ENCODE results near the gene SMIM15. TPM values are rescaled to one million over a fixed set of nuclear protein-coding genes. Genes with fewer than 3 reads are reported as not detected.

Gene SMIM15
- total and polyA plus RNA-seq, 2 of the 13 experiments (the other 11 are each of a cell fraction or from before 2014, with no cell fraction given) = 12.7 to 58.2 TPM

DNA sequence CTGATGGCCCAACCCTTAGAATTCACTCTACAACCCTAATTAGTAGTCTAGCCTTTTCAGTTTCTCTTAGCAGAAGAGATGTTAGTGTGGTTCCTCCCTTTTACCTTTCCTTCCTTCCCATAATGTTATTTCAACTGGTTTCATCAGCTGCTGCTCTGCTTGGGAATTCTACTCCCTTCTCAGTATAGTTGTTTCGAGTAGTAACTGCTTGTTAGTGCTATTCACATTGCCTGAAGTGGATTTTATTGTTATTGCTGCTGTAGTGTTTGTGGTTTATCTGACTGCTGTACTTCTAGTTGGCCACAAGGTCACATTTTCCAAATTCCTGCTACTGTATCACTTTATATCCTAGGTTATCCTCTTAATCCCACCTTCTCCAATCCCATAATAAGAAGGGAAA lies 29.7 kb downstream of the SMIM15 start:
- H3K27ac ChIP-seq (ENCODE audit: extremely low read length, insufficient read depth, low read length) = no peak overlapping the region
- in situ Hi-C loops (cut with HindIII; ENCODE audit: extremely low pct_ligation_motif_present, low pct_unique_long_range_greater_than_20kb) (no loop called here), intact Hi-C loops (cut with micrococcal nuclease; ENCODE audit: unreplicated experiment) (no loop called here)
- H3K9me3 ChIP-seq (ENCODE audit: low read length) = no peaks in the 10 kb centered on the region
- H3K36me3 ChIP-seq (replicated peaks in 1 of 2; ENCODE audit: control insufficient read depth in 1 of 2, insufficient read depth in 2 of 2, low read length in 2 of 2) = no peaks in the 10 kb centered on the region
- no peak overlapping the region for H3K9ac ChIP-seq (ENCODE audit: insufficient read depth, low read depth, low read length)
- no peak for ATAC-seq
- FAIRE-seq = no peak
- 94% methylated on average over 1 of the region's 1 CpG for WGBS (ENCODE audit: low lambda C conversion rate)
- H3K4me2 ChIP-seq (ENCODE audit: low read depth, low read length) = no peak overlapping the region
- no peak overlapping the region for H2AFZ ChIP-seq (ENCODE audit: low read length)
- no peak for TF ChIP-seq SMC3 (IDR thresholded peaks at IDR 0.05; ENCODE audit: low read length)
- TF ChIP-seq HES4 (CRISPR knock-in tag; IDR thresholded peaks at IDR 0.05; ENCODE audit: borderline replicate concordance) = no peak
- TF ChIP-seq STAG1 (CRISPR knock-in tag; IDR thresholded peaks at IDR 0.05) = no peak
- no peak for TF ChIP-seq ZKSCAN5 (CRISPR knock-in tag; IDR thresholded peaks at IDR 0.05)
- no TSS peak for BruUV-seq (replicated peaks)
- H3K79me2 ChIP-seq (ENCODE audit: insufficient read depth, low read length) = no peaks in the 10 kb centered on the region
- no peaks in the 10 kb centered on the region for H4K20me1 ChIP-seq (ENCODE audit: insufficient read depth, low read length)
- no peaks in the 10 kb centered on the region for H3K4me1 ChIP-seq (ENCODE audit: insufficient read depth, low read length)
- no peak overlapping the region for H3K4me3 ChIP-seq (replicated peaks in 1 of 3; ENCODE audit: insufficient read depth in 1 of 3, low read depth in 2 of 3, low read length in 3 of 3)
- no peak for DNase-seq (ENCODE audit: low spot score)
- no peaks in the 10 kb centered on the region for H3K27me3 ChIP-seq (ENCODE audit: control insufficient read depth in 1 of 2, insufficient read depth in 2 of 2, low read length in 2 of 2)
- ChIA-PET POLR2A (no interaction called here), CTCF (ENCODE audit: low intra/inter-chr PET ratio, low total read pairs) (no interaction called here)

GRCh38 chr5:61130289-61130688 lies 32.0 kb downstream of the SMIM15 start:
- no peak overlapping the region for H3K9ac ChIP-seq (ENCODE audit: insufficient read depth, low read depth, low read length)
- POLR2A ChIA-PET = no interaction called here
- BruUV-seq (replicated peaks) = no TSS peak
- no peak overlapping the region for H2AFZ ChIP-seq (ENCODE audit: low read length)
- no peaks in the 10 kb centered on the region for H4K20me1 ChIP-seq (ENCODE audit: insufficient read depth, low read length)
- CTCF ChIA-PET (ENCODE audit: low intra/inter-chr PET ratio, low total read pairs) = no interaction called here
- TF ChIP-seq HMG20B (CRISPR knock-in tag; conservative IDR thresholded peaks at IDR 0.05) (no peak), FOXK2 (IDR thresholded peaks at IDR 0.05) (no peak), POLR2AphosphoS5 (IDR thresholded peaks at IDR 0.05; ENCODE audit: low read depth, low read length) (no peak), PHF5A (CRISPR knock-in tag; IDR thresholded peaks at IDR 0.05; ENCODE audit: low read depth, unreplicated experiment) (no peak), FOXA3 (CRISPR knock-in tag; IDR thresholded peaks at IDR 0.05) (no peak), ZFP41 (CRISPR knock-in tag; IDR thresholded peaks at IDR 0.05; ENCODE audit: borderline replicate concordance) (no peak), SP140L (CRISPR knock-in tag; IDR thresholded peaks at IDR 0.05; ENCODE audit: borderline replicate concordance) (no peak), MLLT10 (CRISPR knock-in tag; IDR thresholded peaks at IDR 0.05) (no peak), PCBP1 (IDR thresholded peaks at IDR 0.05; ENCODE audit: borderline replicate concordance, low read depth, low read length) (no peak), GMEB2 (CRISPR knock-in tag; IDR thresholded peaks at IDR 0.05; ENCODE audit: low read depth) (no peak)
- TF ChIP-seq, protein P1, sequence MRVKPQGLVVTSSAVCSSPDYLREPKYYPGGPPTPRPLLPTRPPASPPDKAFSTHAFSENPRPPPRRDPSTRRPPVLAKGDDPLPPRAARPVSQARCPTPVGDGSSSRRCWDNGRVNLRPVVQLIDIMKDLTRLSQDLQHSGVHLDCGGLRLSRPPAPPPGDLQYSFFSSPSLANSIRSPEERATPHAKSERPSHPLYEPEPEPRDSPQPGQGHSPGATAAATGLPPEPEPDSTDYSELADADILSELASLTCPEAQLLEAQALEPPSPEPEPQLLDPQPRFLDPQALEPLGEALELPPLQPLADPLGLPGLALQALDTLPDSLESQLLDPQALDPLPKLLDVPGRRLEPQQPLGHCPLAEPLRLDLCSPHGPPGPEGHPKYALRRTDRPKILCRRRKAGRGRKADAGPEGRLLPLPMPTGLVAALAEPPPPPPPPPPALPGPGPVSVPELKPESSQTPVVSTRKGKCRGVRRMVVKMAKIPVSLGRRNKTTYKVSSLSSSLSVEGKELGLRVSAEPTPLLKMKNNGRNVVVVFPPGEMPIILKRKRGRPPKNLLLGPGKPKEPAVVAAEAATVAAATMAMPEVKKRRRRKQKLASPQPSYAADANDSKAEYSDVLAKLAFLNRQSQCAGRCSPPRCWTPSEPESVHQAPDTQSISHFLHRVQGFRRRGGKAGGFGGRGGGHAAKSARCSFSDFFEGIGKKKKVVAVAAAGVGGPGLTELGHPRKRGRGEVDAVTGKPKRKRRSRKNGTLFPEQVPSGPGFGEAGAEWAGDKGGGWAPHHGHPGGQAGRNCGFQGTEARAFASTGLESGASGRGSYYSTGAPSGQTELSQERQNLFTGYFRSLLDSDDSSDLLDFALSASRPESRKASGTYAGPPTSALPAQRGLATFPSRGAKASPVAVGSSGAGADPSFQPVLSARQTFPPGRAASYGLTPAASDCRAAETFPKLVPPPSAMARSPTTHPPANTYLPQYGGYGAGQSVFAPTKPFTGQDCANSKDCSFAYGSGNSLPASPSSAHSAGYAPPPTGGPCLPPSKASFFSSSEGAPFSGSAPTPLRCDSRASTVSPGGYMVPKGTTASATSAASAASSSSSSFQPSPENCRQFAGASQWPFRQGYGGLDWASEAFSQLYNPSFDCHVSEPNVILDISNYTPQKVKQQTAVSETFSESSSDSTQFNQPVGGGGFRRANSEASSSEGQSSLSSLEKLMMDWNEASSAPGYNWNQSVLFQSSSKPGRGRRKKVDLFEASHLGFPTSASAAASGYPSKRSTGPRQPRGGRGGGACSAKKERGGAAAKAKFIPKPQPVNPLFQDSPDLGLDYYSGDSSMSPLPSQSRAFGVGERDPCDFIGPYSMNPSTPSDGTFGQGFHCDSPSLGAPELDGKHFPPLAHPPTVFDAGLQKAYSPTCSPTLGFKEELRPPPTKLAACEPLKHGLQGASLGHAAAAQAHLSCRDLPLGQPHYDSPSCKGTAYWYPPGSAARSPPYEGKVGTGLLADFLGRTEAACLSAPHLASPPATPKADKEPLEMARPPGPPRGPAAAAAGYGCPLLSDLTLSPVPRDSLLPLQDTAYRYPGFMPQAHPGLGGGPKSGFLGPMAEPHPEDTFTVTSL (CRISPR knock-in tag; IDR thresholded peaks at IDR 0.05; ENCODE audit: borderline replicate concordance) = no peak
- H3K79me2 ChIP-seq (ENCODE audit: insufficient read depth, low read length) = no peaks in the 10 kb centered on the region
- no peaks in the 10 kb centered on the region for H3K9me3 ChIP-seq (ENCODE audit: low read length)
- WGBS (ENCODE audit: low lambda C conversion rate) = 94% methylated on average over 2 of the region's 2 CpGs
- no peak overlapping the region for H3K27ac ChIP-seq (ENCODE audit: extremely low read length, insufficient read depth, low read length)
- ATAC-seq (no peak), FAIRE-seq (no peak), DNase-seq (ENCODE audit: low spot score) (no peak)
- in situ Hi-C loops (cut with HindIII; ENCODE audit: extremely low pct_ligation_motif_present, low pct_unique_long_range_greater_than_20kb) = no loop called here
- no peaks in the 10 kb centered on the region for H3K27me3 ChIP-seq (ENCODE audit: control insufficient read depth in 1 of 2, insufficient read depth in 2 of 2, low read length in 2 of 2)
- no peaks in the 10 kb centered on the region for H3K4me1 ChIP-seq (ENCODE audit: insufficient read depth, low read length)
- no peaks in the 10 kb centered on the region for H3K36me3 ChIP-seq (replicated peaks in 1 of 2; ENCODE audit: control insufficient read depth in 1 of 2, insufficient read depth in 2 of 2, low read length in 2 of 2)
- H3K4me2 ChIP-seq (ENCODE audit: low read depth, low read length) = no peak overlapping the region
- H3K4me3 ChIP-seq (replicated peaks in 1 of 3; ENCODE audit: insufficient read depth in 1 of 3, low read depth in 2 of 3, low read length in 3 of 3) = no peak overlapping the region
- intact Hi-C loops (cut with micrococcal nuclease; ENCODE audit: unreplicated experiment) = no loop called here
